Keratinocyte (primary cell): ENCODE results near the gene SAMD4B. TPM values are rescaled to one million over a fixed set of nuclear protein-coding genes. Genes with fewer than 3 reads are reported as not detected.

Experiments
- DNase-seq: peaks from one replicate; pipeline ENCODE4 v3.0.0-alpha.2; 2011; ENCODE audit warnings: low read depth, missing footprints, low spot score
- FAIRE-seq: peaks from 2 replicates; lab custom pipeline; 2011; peaks lifted over from hg19 to GRCh38; lab: Jason Lieb, UNC
- H2AFZ ChIP-seq: 2 replicates; pipeline ENCODE4 v1.6.0; 2012; ENCODE audit warnings: low read length, control low read depth, inconsistent platforms; ENCODE audit not compliant: control insufficient read depth
- H3K27ac ChIP-seq: 2 replicates; pipeline ENCODE4 v1.5.1; 2011; ENCODE audit warnings: low read length; ENCODE audit not compliant: control insufficient read depth, insufficient read depth
- H3K27me3 ChIP-seq: 3 replicates; pipeline ENCODE4 v1.6.0; 2011; ENCODE audit warnings: low read length; ENCODE audit not compliant: control insufficient read depth, insufficient read depth; ENCODE audit errors: extremely low read depth
- H3K36me3 ChIP-seq, 2 experiments: 2 replicates in 1 of 2; 3 replicates in 1 of 2; pipeline ENCODE4 v1.5.1; 2011; ENCODE audit warnings: low read length in 2 of 2, mild to moderate bottlenecking in 1 of 2; ENCODE audit not compliant: control insufficient read depth in 2 of 2, insufficient read depth in 2 of 2; ENCODE audit errors: extremely low read depth in 1 of 2
- H3K4me1 ChIP-seq: 3 replicates; pipeline ENCODE4 v1.5.1; 2011; ENCODE audit warnings: low read length; ENCODE audit not compliant: control insufficient read depth, insufficient read depth; ENCODE audit errors: extremely low read depth
- H3K4me2 ChIP-seq: 3 replicates; pipeline ENCODE4 v1.6.0; 2011; ENCODE audit warnings: low read depth, low read length; ENCODE audit not compliant: control insufficient read depth, insufficient read depth; ENCODE audit errors: extremely low read depth
- H3K4me3 ChIP-seq, 3 experiments: fragments of 200-600 bp in 1 of 3; sonication (generic) in 1 of 3; 2 replicates in 2 of 3; 3 replicates in 1 of 3; pipeline ENCODE4 v1.5.1; 2011 to 2016; ENCODE audit warnings: low read length in 3 of 3, mild to moderate bottlenecking in 3 of 3, control low read depth in 2 of 3, inconsistent platforms in 1 of 3, low read depth in 1 of 3, mixed read lengths in 1 of 3, mixed run types in 1 of 3, moderate library complexity in 1 of 3; ENCODE audit not compliant: control insufficient read depth in 2 of 3, insufficient read depth in 2 of 3; ENCODE audit errors: extremely low read depth in 1 of 3
- H3K79me2 ChIP-seq: 2 replicates; pipeline ENCODE4 v1.6.0; 2012; ENCODE audit warnings: low read length; ENCODE audit not compliant: control insufficient read depth, insufficient read depth
- H3K9ac ChIP-seq: 3 replicates; pipeline ENCODE4 v1.6.0; 2011; ENCODE audit warnings: low read length; ENCODE audit not compliant: control insufficient read depth, insufficient read depth; ENCODE audit errors: extremely low read depth
- H3K9me1 ChIP-seq: 3 replicates; pipeline ENCODE4 v1.6.0; 2011; ENCODE audit warnings: low read length; ENCODE audit not compliant: control insufficient read depth, insufficient read depth; ENCODE audit errors: extremely low read depth
- H3K9me3 ChIP-seq: 2 replicates; pipeline ENCODE4 v1.5.1; 2012; ENCODE audit warnings: low read depth, low read length; ENCODE audit not compliant: control insufficient read depth
- H4K20me1 ChIP-seq: 3 replicates; pipeline ENCODE4 v1.6.0; 2011; ENCODE audit warnings: low read length; ENCODE audit not compliant: control insufficient read depth, insufficient read depth; ENCODE audit errors: extremely low read depth
- CTCF ChIP-seq, 3 experiments: IDR thresholded peaks in 1 of 3; conservative IDR thresholded peaks in 1 of 3; optimal IDR thresholded peaks in 1 of 3; 2 replicates in 2 of 3; 3 replicates in 1 of 3; pipeline versions ENCODE3 to v1.5.1; 2011; ENCODE audit warnings: low read length in 3 of 3, mild to moderate bottlenecking in 3 of 3, moderate library complexity in 2 of 3, control low read depth in 1 of 3, inconsistent platforms in 1 of 3; ENCODE audit not compliant: insufficient read depth in 2 of 3; ENCODE audit errors: extremely low read depth in 1 of 3
- EZH2 ChIP-seq: IDR thresholded peaks from one replicate; pipeline ENCODE4 v1.6.1; 2012; ENCODE audit warnings: inconsistent platforms, mild to moderate bottlenecking, low read length, moderate library complexity
- dilution Hi-C: fragments of 300-500 bp; cut with MboI; formaldehyde crosslinking; loops from one replicate; pipeline ENCODE4 v1.7.0; 2020; ENCODE audit warnings: low sequenced_read_pairs; ENCODE audit not compliant: extremely low pct_ligation_motif_present
- polyA plus RNA-seq, 5 experiments: library from polyadenylated mRNA; depleted of rRNA in 3 of 5; stranded (reverse) in 3 of 5; stranded (forward) in 1 of 5; unstranded in 1 of 5; fragments of >200 nt; gene quantifications; 1 replicate in 1 of 5; 2 replicates in 3 of 5; 3 replicates in 1 of 5; pipeline versions ENCODE4 v1.2.1 to v1.2.3, GENCODE V29; 2011 to 2012; ENCODE audit warnings: missing spikeins in 2 of 5, low read depth in 1 of 5, low replicate concordance in 1 of 5

The SAMD4B gene
- polyA plus RNA-seq, 1 donor (not counting 4 experiments of a cell fraction or from before 2014, with no cell fraction given): 20.9 TPM

GRCh38 chr19:39405958-39406655 is 63.9 kb downstream of the SAMD4B start:
- H3K27me3 ChIP-seq: no peaks in the 10 kb centered on the region
- H3K9ac ChIP-seq: peak overlapping the region; percentile 93
- H3K4me1 ChIP-seq: peaks cover 38% of the 10 kb centered on the region
- no peak for FAIRE-seq
- dilution Hi-C loops: no loop called here
- peaks cover 4% of the 10 kb centered on the region for H4K20me1 ChIP-seq
- peaks cover 23% of the 10 kb centered on the region for H3K79me2 ChIP-seq
- TF ChIP-seq EZH2 (no peak), CTCF (optimal IDR thresholded peaks at IDR 0.05 in 1 of 3, IDR thresholded peaks at IDR 0.05 in 1 of 3, conservative IDR thresholded peaks at IDR 0.05 in 1 of 3; ENCODE audit: extremely low read depth in 1 of 3, insufficient read depth in 2 of 3, low read length in 3 of 3) (no peak)
- peak overlapping the region; percentile 86 for H3K4me2 ChIP-seq
- H3K9me1 ChIP-seq: no peaks in the 10 kb centered on the region
- no peak for DNase-seq
- H3K36me3 ChIP-seq: peaks cover 6 to 14% of the 10 kb centered on the region in 2 experiments
- peak overlapping the region; percentile 75 to 85 (median 81) for H3K4me3 ChIP-seq
- no peak overlapping the region for H2AFZ ChIP-seq
- no peaks in the 10 kb centered on the region for H3K9me3 ChIP-seq
- H3K27ac ChIP-seq: peak overlapping the region; percentile 83

GRCh38 chr19:39406656-39407409 is 64.6 kb downstream of the SAMD4B start, which contains the start of gene ZFP36:
Gene ZFP36 (plus strand): TSS chr19:39406847. CDS start chr19:39406905, 58 bp downstream.
- peak within 1 kb of the TSS; percentile 88 for H3K4me2 ChIP-seq
- peaks cover 4% of the 10 kb centered on the region for H4K20me1 ChIP-seq
- H3K79me2 ChIP-seq: peaks cover 23% of the 10 kb centered on the region
- no peak for FAIRE-seq
- peak within 1 kb of the TSS; percentile 88 for H3K27ac ChIP-seq
- no peak for TF ChIP-seq EZH2
- TF ChIP-seq CTCF (optimal IDR thresholded peaks at IDR 0.05 in 1 of 3, IDR thresholded peaks at IDR 0.05 in 1 of 3, conservative IDR thresholded peaks at IDR 0.05 in 1 of 3; ENCODE audit: extremely low read depth in 1 of 3, insufficient read depth in 2 of 3, low read length in 3 of 3): peak in 1 of 3 experiments; percentile 26
- H3K36me3 ChIP-seq: peaks cover 6 to 14% of the 10 kb centered on the region in 2 experiments
- H3K27me3 ChIP-seq: no peaks in the 10 kb centered on the region
- H3K9me3 ChIP-seq: no peaks in the 10 kb centered on the region
- no peak for DNase-seq
- peak within 1 kb of the TSS; percentile 93 for H3K9ac ChIP-seq
- no peak within 1 kb of the TSS for H2AFZ ChIP-seq
- H3K9me1 ChIP-seq: no peaks in the 10 kb centered on the region
- H3K4me1 ChIP-seq: peaks cover 38% of the 10 kb centered on the region
- dilution Hi-C loops: no loop called here
- peak within 1 kb of the TSS; percentile 75 to 85 (median 81) for H3K4me3 ChIP-seq
